Cardiac fibroblast (primary cell): ENCODE measurements around the gene NKX6-2.

Source experiments
- DNase-seq, 2 donors: peaks; one replicate each; pipeline versions ENCODE4 v3.0.0 to v3.0.0-alpha.2; 2010; ENCODE audit warnings: low read depth in 2 of 2
- H3K4me3 ChIP-seq, 2 donors: replicated peaks in 1 of 2; 1 replicate in 1 of 2; 2 replicates in 1 of 2; pipeline ENCODE4 v1.5.1; 2011; ENCODE audit warnings: low read depth in 2 of 2, low read length in 2 of 2, mild to moderate bottlenecking in 2 of 2, moderate library complexity in 1 of 2
- CTCF ChIP-seq: IDR thresholded peaks from one replicate; pipeline ENCODE4 v1.5.1; 2011; ENCODE audit warnings: low read depth, mild to moderate bottlenecking, low read length, inconsistent platforms

NKX6-2 gene

GRCh38 chr10:132753596-132753995 is 32.4 kb downstream of the NKX6-2 start:
- TF ChIP-seq CTCF, result no peak
- no peak for DNase-seq
- H3K4me3 ChIP-seq, result no peak overlapping the region

- TF ChIP-seq CTCF, result no peak
- DNase-seq, result no peak
Observed at GRCh38 chr10:132752961-132753360, 33.0 kb downstream of the NKX6-2 start.

GRCh38 chr10:132752378-132752777 is 33.6 kb downstream of the NKX6-2 start:
- TF ChIP-seq CTCF, result no peak
- no peak overlapping the region for H3K4me3 ChIP-seq
- no peak for DNase-seq

More at GRCh38 chr10:132752961-132753360, 33.0 kb downstream of the NKX6-2 start:
- no peak overlapping the region for H3K4me3 ChIP-seq

GRCh38 chr10:132750936-132751335 is 35.0 kb downstream of the NKX6-2 start:
- no peak for TF ChIP-seq CTCF
- DNase-seq, result no peak
- H3K4me3 ChIP-seq, result no peak overlapping the region

- no peak for TF ChIP-seq CTCF
- H3K4me3 ChIP-seq, result no peak overlapping the region
- no peak for DNase-seq
Observed at GRCh38 chr10:132749371-132749795, 36.6 kb downstream of the NKX6-2 start.

GRCh38 chr10:132748545-132749370 is 37.2 kb downstream of the NKX6-2 start:
- no peak overlapping the region for H3K4me3 ChIP-seq
- no peak for DNase-seq
- TF ChIP-seq CTCF, result no peak
